HG02840 (cell line): ENCODE measurements around the gene PRR11.
"Not testable (repeated sequence)": the region's sequence is repeated elsewhere in the genome, so short reads cannot be mapped to it uniquely, and the experiment has no call there.

Experiments used
- ATAC-seq: cut with Tn5 transposase; IDR thresholded peaks from one replicate; pipeline ENCODE4 v1.9.1; 2021; ENCODE audit warnings: mild to moderate bottlenecking, moderate library complexity, moderate number of reproducible peaks; ENCODE audit not compliant: unreplicated experiment, low FRiP score

PRR11 gene

GRCh38 chr17:59199398-59199797 lies 43.9 kb downstream of the PRR11 start:
- no peak for ATAC-seq

DNA sequence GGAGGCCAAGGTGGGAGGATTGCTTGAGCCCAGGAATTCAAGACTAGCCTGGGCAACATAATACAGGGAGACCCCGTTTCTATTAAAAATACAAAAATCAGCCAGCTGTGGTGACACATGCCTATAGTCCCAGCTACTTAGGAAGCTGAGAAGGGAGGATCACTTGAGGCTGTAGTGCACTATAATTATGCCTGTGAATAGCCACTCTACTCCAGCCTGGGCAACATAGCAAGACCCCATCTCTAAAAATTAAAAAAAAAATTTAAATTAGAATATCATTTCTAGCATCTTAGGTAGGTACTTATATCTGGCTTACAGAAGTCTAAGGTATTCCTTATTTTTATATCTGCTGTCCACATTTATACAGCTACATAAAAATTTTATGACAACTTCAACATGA lies 46.8 kb downstream of the PRR11 start:
- no peak for ATAC-seq

- no peak for ATAC-seq
Measured at GRCh38 chr17:59219370-59219769, 63.8 kb downstream of the PRR11 start.

DNA sequence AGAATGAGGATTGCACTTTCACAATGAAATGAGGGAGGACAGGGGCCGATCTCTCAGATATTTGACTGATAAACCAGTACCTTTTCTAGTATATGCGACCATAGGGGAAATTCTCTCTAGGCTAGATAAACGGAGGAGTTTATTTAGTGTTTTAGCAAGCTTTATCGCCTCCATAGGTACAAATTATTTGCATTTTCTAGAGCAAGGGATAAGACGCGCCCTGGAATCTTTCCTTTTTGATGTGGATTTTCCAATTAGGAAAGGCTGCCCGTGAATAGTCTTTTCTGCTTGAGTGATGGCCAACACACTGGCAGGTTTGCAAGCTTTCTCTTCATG lies 64.4 kb downstream of the PRR11 start:
- peak; percentile 8 for ATAC-seq

DNA sequence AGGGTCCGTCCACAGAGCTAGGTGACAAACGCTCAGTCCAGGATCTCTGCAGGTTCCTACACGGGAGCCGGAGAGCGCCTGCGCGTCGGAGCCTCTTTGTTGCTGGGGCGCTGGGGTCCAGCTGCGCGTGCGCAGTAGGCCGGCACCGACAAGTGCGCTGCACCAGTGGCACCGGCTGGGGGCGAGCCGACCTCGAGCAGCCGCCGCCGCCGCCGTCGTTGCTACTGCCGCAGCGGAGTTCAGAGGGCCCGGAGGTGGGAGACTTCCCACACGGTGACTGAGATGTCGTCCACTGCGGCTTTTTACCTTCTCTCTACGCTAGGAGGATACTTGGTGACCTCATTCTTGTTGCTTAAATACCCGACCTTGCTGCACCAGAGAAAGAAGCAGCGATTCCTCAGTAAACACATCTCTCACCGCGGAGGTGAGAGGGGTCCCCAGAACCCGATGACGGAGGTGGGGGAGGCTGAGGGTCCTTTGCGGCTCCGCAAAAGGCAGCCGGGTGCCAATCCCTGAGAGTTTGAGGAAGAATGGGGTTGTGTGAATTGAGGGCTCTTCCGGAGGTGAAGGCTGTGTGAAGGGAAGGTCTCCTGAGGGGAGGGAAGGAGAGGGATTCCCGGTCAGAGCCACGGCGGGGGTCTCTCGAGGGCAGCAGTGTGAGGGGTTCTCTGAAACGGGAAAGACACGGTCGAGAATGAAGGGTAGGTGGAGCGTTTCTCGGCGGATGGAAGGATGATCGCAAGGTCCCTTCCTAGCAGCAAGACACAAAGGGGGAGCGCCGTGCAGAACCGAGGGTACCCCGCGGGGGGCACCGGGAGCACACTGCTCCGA lies 65.0 kb downstream of the PRR11 start, which contains the start of gene GDPD1:
Gene GDPD1 (plus strand): TSS at position 184 of the 831 bp plus-strand sequence. CDS start 99 bp downstream, at position 283.
- peak; percentile 89 for ATAC-seq

DNA sequence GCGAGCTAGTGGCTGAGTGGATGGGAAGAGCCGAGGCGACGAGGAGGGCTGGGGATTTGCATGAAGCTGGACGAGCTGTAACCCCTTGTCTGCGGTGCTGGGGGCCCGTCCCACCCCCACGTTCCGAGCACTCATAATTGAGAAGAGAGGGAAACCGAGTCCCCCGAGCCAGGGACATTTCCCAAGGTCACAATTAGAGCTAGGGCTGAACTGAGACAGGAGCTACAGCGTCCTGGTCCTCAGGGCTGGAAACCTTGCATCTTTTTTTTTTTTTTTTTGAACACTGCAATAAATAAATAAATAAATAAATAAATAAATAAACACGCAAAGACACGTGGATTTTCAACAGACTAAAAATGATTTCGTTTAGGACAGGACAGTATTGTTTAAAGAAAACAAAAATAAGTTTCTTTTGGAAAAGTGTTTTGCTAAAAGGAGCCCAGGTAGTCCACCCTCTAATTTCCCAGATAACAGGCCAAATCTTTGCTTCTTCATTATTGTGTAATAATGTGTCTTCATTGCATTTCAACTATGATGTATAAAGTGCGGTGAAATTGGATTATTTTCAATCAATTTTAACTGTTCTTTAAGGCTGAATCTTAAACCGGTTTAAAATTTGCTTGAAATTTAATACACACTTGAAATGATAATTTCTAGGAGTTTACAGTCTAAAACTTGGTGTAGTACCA lies 65.8 kb downstream of the PRR11 start:
- no peak for ATAC-seq

GRCh38 chr17:59223813-59224212 lies 68.3 kb downstream of the PRR11 start:
- no peak for ATAC-seq

GRCh38 chr17:59228588-59228987 lies 73.0 kb downstream of the PRR11 start:
- not testable (repeated sequence) for ATAC-seq

DNA sequence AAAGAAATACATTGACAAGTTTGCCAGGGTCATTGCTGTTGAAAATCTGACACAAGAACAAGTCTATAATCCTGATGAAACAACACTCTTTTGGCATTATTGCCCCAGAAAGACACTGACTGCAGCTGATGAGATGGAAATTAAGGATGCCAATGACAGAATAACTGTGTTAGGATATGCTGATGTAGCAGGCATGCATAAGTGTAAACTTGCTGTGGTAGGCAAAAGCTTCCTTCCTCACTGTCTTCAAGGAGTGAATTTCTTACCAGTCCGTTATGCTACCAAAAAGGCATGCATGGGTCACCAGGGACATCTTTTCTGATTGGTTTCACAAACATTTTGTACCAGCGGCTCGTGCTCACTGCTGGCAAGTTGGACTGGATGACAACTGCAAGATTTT lies 75.2 kb downstream of the PRR11 start:
- no peak for ATAC-seq

- no peak for ATAC-seq
Measured at GRCh38 chr17:59234631-59235030, 79.1 kb downstream of the PRR11 start.

DNA sequence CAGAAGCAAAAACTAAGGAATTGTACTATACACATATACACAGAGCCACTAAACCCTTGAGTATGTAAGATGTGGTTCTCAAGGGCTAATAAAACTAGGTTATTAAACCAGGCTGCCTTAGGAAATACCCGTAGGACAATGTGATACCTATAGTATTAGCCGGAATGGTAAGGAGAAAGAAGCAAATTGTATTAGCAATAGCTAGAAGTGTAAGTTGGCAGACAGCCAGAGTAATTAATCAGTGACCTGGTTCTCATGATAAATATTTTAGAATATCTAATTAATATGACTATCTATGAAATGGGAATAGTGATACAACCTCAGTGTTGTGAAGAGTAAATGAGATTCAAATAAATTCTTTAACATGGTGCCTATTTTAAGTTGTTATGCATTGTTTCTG lies 83.4 kb downstream of the PRR11 start:
- no peak for ATAC-seq

DNA sequence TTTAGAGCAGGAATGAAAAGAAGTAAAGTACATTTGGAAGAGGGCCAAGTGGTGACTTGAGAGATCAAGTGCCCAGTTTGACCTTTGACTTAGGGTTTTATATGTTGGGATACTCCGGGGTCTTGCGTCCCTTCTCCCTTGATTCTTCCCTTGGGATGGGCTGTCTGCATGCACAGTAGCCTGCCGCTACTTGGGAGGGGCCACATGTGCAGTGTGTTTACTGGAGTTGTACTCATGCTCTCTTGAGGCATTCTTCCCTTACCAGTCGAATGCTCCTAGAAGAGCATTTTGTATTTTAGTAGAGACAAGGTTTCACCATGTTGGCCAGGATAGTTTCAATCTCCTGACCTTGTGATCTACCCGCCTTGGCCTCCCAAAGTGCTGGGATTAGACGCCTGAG lies 88.5 kb downstream of the PRR11 start:
- ATAC-seq, result no peak
